ENCODE measurements around the gene MMS22L. TPM values are rescaled to one million over a fixed set of nuclear protein-coding genes. Genes with fewer than 3 reads are reported as not detected.

Gene MMS22L
- total and polyA plus RNA-seq, 10 of the 15 experiments (the other 5 are each of a cell fraction or from before 2014, with no cell fraction given), result 5.0 to 33.9 (median 18.7) TPM

- TF ChIP-seq, protein P1, sequence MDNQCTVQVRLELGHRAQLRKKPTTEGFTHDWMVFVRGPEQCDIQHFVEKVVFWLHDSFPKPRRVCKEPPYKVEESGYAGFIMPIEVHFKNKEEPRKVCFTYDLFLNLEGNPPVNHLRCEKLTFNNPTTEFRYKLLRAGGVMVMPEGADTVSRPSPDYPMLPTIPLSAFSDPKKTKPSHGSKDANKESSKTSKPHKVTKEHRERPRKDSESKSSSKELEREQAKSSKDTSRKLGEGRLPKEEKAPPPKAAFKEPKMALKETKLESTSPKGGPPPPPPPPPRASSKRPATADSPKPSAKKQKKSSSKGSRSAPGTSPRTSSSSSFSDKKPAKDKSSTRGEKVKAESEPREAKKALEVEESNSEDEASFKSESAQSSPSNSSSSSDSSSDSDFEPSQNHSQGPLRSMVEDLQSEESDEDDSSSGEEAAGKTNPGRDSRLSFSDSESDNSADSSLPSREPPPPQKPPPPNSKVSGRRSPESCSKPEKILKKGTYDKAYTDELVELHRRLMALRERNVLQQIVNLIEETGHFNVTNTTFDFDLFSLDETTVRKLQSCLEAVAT (IDR thresholded peaks at IDR 0.05), result no peak
- TF ChIP-seq IKZF1 (conservative IDR thresholded peaks at IDR 0.05), result no peak
- TF ChIP-seq BMI1 (IDR thresholded peaks at IDR 0.05; ENCODE audit: borderline replicate concordance), result no peak
- no peak for TF ChIP-seq MYC (IDR thresholded peaks at IDR 0.05; ENCODE audit: insufficient read depth, insufficient read length, insufficient replicate concordance, low read length, severe bottlenecking)
- no peak for TF ChIP-seq DPF2 (IDR thresholded peaks at IDR 0.05)
These were observed 169.8 kb downstream of the MMS22L start (continued) for GRCh38 chr6:97113170-97113569.

DNA sequence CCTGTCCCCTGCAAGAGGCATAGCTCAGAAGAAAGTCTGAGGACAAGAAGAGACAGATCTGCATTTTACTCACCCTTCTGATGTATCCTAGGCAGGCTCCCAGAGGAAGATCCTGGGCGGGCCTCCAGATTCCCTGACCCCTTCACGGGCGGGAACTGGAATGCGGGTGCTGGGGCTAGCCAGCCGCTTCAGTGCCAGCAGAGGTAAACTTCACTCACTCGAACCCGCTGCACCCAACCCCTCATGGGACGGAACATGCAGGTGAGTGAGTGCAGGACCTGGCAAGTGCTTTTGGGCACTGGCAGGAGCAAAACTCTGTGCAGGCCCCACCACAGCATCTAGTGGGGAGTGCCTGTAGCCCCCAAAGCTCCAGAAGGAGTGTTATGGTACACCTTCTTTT lies 171.8 kb downstream of the MMS22L start:
- Histone ChIP-seq H4K20me1 (ENCODE audit: control insufficient read depth, insufficient read depth) (no peaks in the 10 kb centered on the region), H3K36me3 (ENCODE audit: control insufficient read depth in 2 of 2, insufficient read depth in 2 of 2, low read length in 1 of 2) (no peaks in the 10 kb centered on the region), H3K4me1 (ENCODE audit: control insufficient read depth, insufficient read depth, low read length) (no peaks in the 10 kb centered on the region), H3K4me3 (no peak overlapping the region), H3K27me3 (replicated peaks in 1 of 2; ENCODE audit: control insufficient read depth in 2 of 2, insufficient read depth in 2 of 2, low read length in 1 of 2) (no peaks in the 10 kb centered on the region; a peak in 1 of 4 replicates), H3K9ac (ENCODE audit: control insufficient read depth, insufficient read depth, low read length) (no peak overlapping the region), H3K79me2 (ENCODE audit: control insufficient read depth, insufficient read depth, low read length) (no peaks in the 10 kb centered on the region), H2AFZ (ENCODE audit: control insufficient read depth, low read depth, low read length) (no peak overlapping the region), H3K9me3 (replicated peaks; ENCODE audit: control insufficient read depth, insufficient read depth, low read length) (no peaks in the 10 kb centered on the region), H3K27ac (ENCODE audit: control insufficient read depth, insufficient read depth) (no peak overlapping the region), H3K4me2 (ENCODE audit: control insufficient read depth, insufficient read depth) (no peak overlapping the region)
- CTCF ChIA-PET, result interaction anchor here (1.1 kb wide), 1 partner anchor 14 kb away, joined by 3 read pairs; no protein-coding TSS in a partner anchor
- DNase-seq (ENCODE audit: low read depth, low spot score), result no peak
- WGBS (ENCODE audit: insufficient coverage, insufficient replicate concordance, low lambda C conversion rate, missing lambda C conversion rate), result 82% methylated on average over 8 of the region's 8 CpGs
- in situ Hi-C loops (cut with MboI) (no loop called here), intact Hi-C loops (cut with micrococcal nuclease; ENCODE audit: unreplicated experiment) (no loop called here)
- SMC1A ChIA-PET (ENCODE audit: uncharacterized antibody, unreplicated experiment), result no interaction called here
- POLR2A ChIA-PET, result no interaction called here
- BruUV-seq (replicated peaks), result no TSS peak
- FAIRE-seq, result no peak
- TF ChIP-seq SMAD5 (IDR thresholded peaks at IDR 0.05; ENCODE audit: low read depth) (no peak), MEF2B (IDR thresholded peaks at IDR 0.05; ENCODE audit: partially characterized antibody, poor library complexity, severe bottlenecking) (no peak), NFIC (IDR thresholded peaks at IDR 0.05; ENCODE audit: low read depth, low read length) (no peak), SRF (IDR thresholded peaks at IDR 0.05; ENCODE audit: low read depth in 2 of 2, low read length in 2 of 2) (no peak), BRCA1 (IDR thresholded peaks at IDR 0.05; ENCODE audit: low read depth, low read length) (no peak)
- no peak for ATAC-seq
- RAD21 ChIA-PET (ENCODE audit: unreplicated experiment), result no interaction called here
